Sigmoid colon (tissue), 4 donors: Measurements from ENCODE around the gene FEZF1.

Experiments
- CTCF ChIP-seq, 4 experiments: fragments of 450-650 bp in 3 of 4; fragments of 200-600 bp in 1 of 4; IDR thresholded peaks; one replicate each; pipeline ENCODE4 v1.5.1; 2016 to 2019; ENCODE audit warnings: antibody characterized with exemption in 4 of 4, mild to moderate bottlenecking in 3 of 4, moderate library complexity in 2 of 4
- EP300 ChIP-seq, 4 donors: sonication (generic); formaldehyde crosslinking; IDR thresholded peaks; one replicate each; pipeline ENCODE4 v1.6.1; 2017; ENCODE audit warnings: antibody characterized with exemption in 4 of 4
- POLR2A ChIP-seq, 2 donors: fragments of 450-650 bp; IDR thresholded peaks; one replicate each; pipeline ENCODE4 v1.6.1; 2016; ENCODE audit warnings: antibody characterized with exemption in 2 of 2, mild to moderate bottlenecking in 2 of 2, moderate library complexity in 2 of 2

- TF ChIP-seq CTCF (IDR thresholded peaks at IDR 0.05) = no peak
- TF ChIP-seq POLR2A (IDR thresholded peaks at IDR 0.05) = no peak
- no peak for TF ChIP-seq EP300 (IDR thresholded peaks at IDR 0.05)
These were observed 15.1 kb downstream of the FEZF1 start for GRCh38 chr7:122289426-122289825.
